C4-2B (cell line): Measurements from ENCODE around the gene MORN5.

Source experiments
- H3K27ac ChIP-seq: fragments of 450-650 bp; 2 replicates; pipeline ENCODE4 v1.5.1; 2017
- CTCF ChIP-seq: fragments of 450-650 bp; conservative IDR thresholded peaks from 2 replicates; pipeline ENCODE4 v1.5.1; 2017; ENCODE audit warnings: mild to moderate bottlenecking
- ZFX ChIP-seq: fragments of 450-650 bp; IDR thresholded peaks from 2 replicates; pipeline ENCODE4 v1.6.1; 2017

The MORN5 gene

GRCh38 chr9:122222791-122223190 is 63.1 kb downstream of the MORN5 start:
- TF ChIP-seq CTCF (no peak), ZFX (no peak)
- H3K27ac ChIP-seq = no peak overlapping the region

GRCh38 chr9:122223435-122223834 is 63.7 kb downstream of the MORN5 start:
- TF ChIP-seq CTCF (no peak), ZFX (no peak)
- no peak overlapping the region for H3K27ac ChIP-seq

GRCh38 chr9:122225312-122226141 is 65.8 kb downstream of the MORN5 start:
- TF ChIP-seq CTCF (no peak), ZFX (no peak)
- H3K27ac ChIP-seq = no peak overlapping the region

GRCh38 chr9:122226142-122226757 is 66.5 kb downstream of the MORN5 start:
- TF ChIP-seq ZFX = no peak
- no peak for TF ChIP-seq CTCF
- H3K27ac ChIP-seq = no peak overlapping the region

GRCh38 chr9:122226758-122227574 is 67.3 kb downstream of the MORN5 start:
- no peak for TF ChIP-seq ZFX
- TF ChIP-seq CTCF = no peak
- no peak overlapping the region for H3K27ac ChIP-seq

GRCh38 chr9:122227575-122227900 is 67.8 kb downstream of the MORN5 start:
- no peak overlapping the region for H3K27ac ChIP-seq
- TF ChIP-seq CTCF = no peak
- no peak for TF ChIP-seq ZFX

GRCh38 chr9:122228191-122228567 is 68.5 kb downstream of the MORN5 start:
- TF ChIP-seq CTCF = no peak
- TF ChIP-seq ZFX = no peak
- H3K27ac ChIP-seq = no peak overlapping the region
